Stomach (tissue), 9 donors: ENCODE data around the gene USP46. TPM values are rescaled to one million over a fixed set of nuclear protein-coding genes. Genes with fewer than 3 reads are reported as not detected.

ENCODE experiments used
- DNase-seq, 2 donors: peaks; one replicate each; pipeline versions ENCODE4 v3.0.0 to v3.0.0-alpha.2; 2013 to 2019
- H3K27ac ChIP-seq, 5 donors: fragments of 200-600 bp in 4 of 5; sonication (generic) in 4 of 5; one replicate each; pipeline ENCODE4 v1.5.1; 2013 to 2019; ENCODE audit warnings: mild to moderate bottlenecking in 1 of 5, moderate library complexity in 1 of 5
- H3K27me3 ChIP-seq, 3 donors: fragments of 200-600 bp; sonication (generic); one replicate each; pipeline ENCODE4 v1.5.1; 2017 to 2019; ENCODE audit warnings: mixed run types in 1 of 3
- H3K36me3 ChIP-seq, 4 donors: fragments of 200-600 bp; sonication (generic); 1 replicate in 3 of 4; 2 replicates in 1 of 4; pipeline ENCODE4 v1.5.1; 2016 to 2019
- H3K4me1 ChIP-seq, 4 donors: fragments of 200-600 bp; sonication (generic); one replicate each; pipeline ENCODE4 v1.5.1; 2016 to 2019
- H3K4me3 ChIP-seq, 4 donors: fragments of 200-600 bp; sonication (generic) in 3 of 4; one replicate each; pipeline ENCODE4 v1.5.1; 2016 to 2019; ENCODE audit warnings: mild to moderate bottlenecking in 1 of 4
- H3K9me3 ChIP-seq, 4 donors: fragments of 200-600 bp; sonication (generic); one replicate each; pipeline ENCODE4 v1.5.1; 2016 to 2019
- CTCF ChIP-seq, 7 experiments: fragments of 450-650 bp in 4 of 7; fragments of 200-600 bp in 3 of 7; sonication (generic) in 3 of 7; IDR thresholded peaks; one replicate each; pipeline ENCODE4 v1.5.1; 2016 to 2019; ENCODE audit warnings: antibody characterized with exemption in 7 of 7, control low read depth in 2 of 7, mild to moderate bottlenecking in 1 of 7
- EP300 ChIP-seq: sonication (generic); formaldehyde crosslinking; IDR thresholded peaks from one replicate; pipeline ENCODE4 v1.6.1; 2017; ENCODE audit warnings: antibody characterized with exemption
- POLR2A ChIP-seq, 4 donors: fragments of 450-650 bp; IDR thresholded peaks; one replicate each; pipeline ENCODE4 v1.6.1; 2016; ENCODE audit warnings: antibody characterized with exemption in 4 of 4, control low read depth in 2 of 4, mild to moderate bottlenecking in 1 of 4, moderate library complexity in 1 of 4
- POLR2AphosphoS5 ChIP-seq, 3 donors: sonication (generic); formaldehyde crosslinking; IDR thresholded peaks; one replicate each; pipeline ENCODE4 v1.6.1; 2016; ENCODE audit warnings: antibody characterized with exemption in 3 of 3
- WGBS, 5 donors: extraction: QIAGEN DNeasy Blood & Tissue Kit in 3 of 5; methylation state at CpG; one replicate each; pipeline versions ENCODE4 v1.1.5 to v1.1.7; 2013 to 2018; 5-methylcytosine and 5-hydroxymethylcytosine counted together
- intact Hi-C: fragments of 100-400 bp; cut with DNase I; formaldehyde crosslinking; loops from one replicate; pipeline ENCODE4 v1.15.1; 2023; ENCODE audit warnings: low total_unique reads
- polyA plus RNA-seq, 3 donors: library from polyadenylated mRNA; stranded (reverse); fragments of 200-250 nt; gene quantifications; one replicate each; pipeline ENCODE4 v1.2.3, GENCODE V29; 2013
- total RNA-seq, 5 donors: library from RNA; depleted of rRNA; stranded (reverse); fragments of >200 nt; gene quantifications; one replicate each; pipeline versions ENCODE4 v1.1.0 to v1.2.3, GENCODE V29; 2014 to 2016
- donor health status: healthy with polysubstance abuse.
- donor health status: Bipolar disorder and iron deficiency.
- donor health status: healthy.

The USP46 gene
- total and polyA plus RNA-seq, 8 donors, result 2.7 to 36.5 (median 7.0) TPM

GRCh38 chr4:52576961-52577623 lies 82.0 kb downstream of the USP46 start:
- WGBS, 5 donors, result 76 to 93% (median 87%) methylated on average over 1 of the region's 1 CpG
- Histone ChIP-seq H3K27ac (no peak overlapping the region), H3K36me3 (no peaks in the 10 kb centered on the region), H3K27me3 (no peaks in the 10 kb centered on the region), H3K4me1 (peaks cover 0 to 13% (median 3%) of the 10 kb centered on the region in 4 donors), H3K9me3 (no peaks in the 10 kb centered on the region), H3K4me3 (no peak overlapping the region)
- no peak for DNase-seq
- TF ChIP-seq POLR2AphosphoS5 (IDR thresholded peaks at IDR 0.05), result no peak
- no peak for TF ChIP-seq CTCF (IDR thresholded peaks at IDR 0.05)
- TF ChIP-seq EP300, result no peak
- TF ChIP-seq POLR2A (IDR thresholded peaks at IDR 0.05), result no peak
- intact Hi-C loops, result no loop called here

GRCh38 chr4:52576326-52576725 lies 82.8 kb downstream of the USP46 start:
- H3K4me3 ChIP-seq, result no peak overlapping the region
- intact Hi-C loops, result no loop called here
- H3K27me3 ChIP-seq, result no peaks in the 10 kb centered on the region
- no peaks in the 10 kb centered on the region for H3K36me3 ChIP-seq
- H3K9me3 ChIP-seq, result no peaks in the 10 kb centered on the region
- TF ChIP-seq EP300 (no peak), CTCF (IDR thresholded peaks at IDR 0.05) (no peak), POLR2A (IDR thresholded peaks at IDR 0.05) (no peak), POLR2AphosphoS5 (IDR thresholded peaks at IDR 0.05) (no peak)
- WGBS, 5 donors, result 84 to 95% (median 91%) methylated on average over 7 of the region's 7 CpGs
- no peak for DNase-seq
- H3K27ac ChIP-seq, result no peak overlapping the region
- peaks cover 0 to 13% (median 3%) of the 10 kb centered on the region in 4 donors for H3K4me1 ChIP-seq

- no peak for DNase-seq
- TF ChIP-seq EP300 (no peak), CTCF (IDR thresholded peaks at IDR 0.05) (no peak), POLR2A (IDR thresholded peaks at IDR 0.05) (no peak), POLR2AphosphoS5 (IDR thresholded peaks at IDR 0.05) (no peak)
- intact Hi-C loops, result no loop called here
- H3K36me3 ChIP-seq, result no peaks in the 10 kb centered on the region
- H3K27me3 ChIP-seq, result no peaks in the 10 kb centered on the region
- H3K4me1 ChIP-seq, result peaks cover 0 to 13% (median 3%) of the 10 kb centered on the region in 4 donors
- no peaks in the 10 kb centered on the region for H3K9me3 ChIP-seq
- 90 to 100% (median 100%) methylated on average over 1 of the region's 1 CpG for WGBS, 5 donors
- H3K4me3 ChIP-seq, result no peak overlapping the region
- no peak overlapping the region for H3K27ac ChIP-seq
These were observed 83.7 kb downstream of the USP46 start for GRCh38 chr4:52575406-52575805.

- no peak for DNase-seq
- no peaks in the 10 kb centered on the region for H3K36me3 ChIP-seq
- intact Hi-C loops, result no loop called here
- H3K4me1 ChIP-seq, result peaks cover 0 to 13% (median 3%) of the 10 kb centered on the region in 4 donors
- H3K9me3 ChIP-seq, result no peaks in the 10 kb centered on the region
- TF ChIP-seq CTCF (IDR thresholded peaks at IDR 0.05), result no peak
- TF ChIP-seq EP300, result no peak
- TF ChIP-seq POLR2A (IDR thresholded peaks at IDR 0.05), result no peak
- TF ChIP-seq POLR2AphosphoS5 (IDR thresholded peaks at IDR 0.05), result no peak
- H3K27me3 ChIP-seq, result no peaks in the 10 kb centered on the region
- H3K27ac ChIP-seq, result no peak overlapping the region
- no peak overlapping the region for H3K4me3 ChIP-seq
- WGBS, 5 donors, result 13 to 31% (median 26%) methylated on average over 5 of the region's 5 CpGs
These were observed 85.1 kb downstream of the USP46 start for GRCh38 chr4:52574036-52574435.
